Suprapubic skin (tissue), 4 donors: Measurements from ENCODE around the gene SIAH3. TPM values are rescaled to one million over a fixed set of nuclear protein-coding genes. Genes with fewer than 3 reads are reported as not detected.
A peak's percentile ranks its signal among the peaks of the same experiment; 100 is the strongest.

ENCODE experiments used
- DNase-seq, 2 donors: peaks; one replicate each; pipeline ENCODE4 v3.0.0-alpha.2; 2019; ENCODE audit warnings: low spot score in 2 of 2
- H3K27ac ChIP-seq: fragments of 200-600 bp; sonication (generic); one replicate; pipeline ENCODE4 v1.5.1; 2019
- H3K27me3 ChIP-seq: fragments of 200-600 bp; sonication (generic); one replicate; pipeline ENCODE4 v1.5.1; 2019
- H3K36me3 ChIP-seq: fragments of 200-600 bp; sonication (generic); one replicate; pipeline ENCODE4 v1.5.1; 2019
- H3K4me1 ChIP-seq: fragments of 200-600 bp; sonication (generic); one replicate; pipeline ENCODE4 v1.5.1; 2019
- H3K4me3 ChIP-seq: fragments of 200-600 bp; sonication (generic); one replicate; pipeline ENCODE4 v1.5.1; 2019; ENCODE audit warnings: mild to moderate bottlenecking
- H3K9me3 ChIP-seq: fragments of 200-600 bp; sonication (generic); one replicate; pipeline ENCODE4 v1.5.1; 2019
- EP300 ChIP-seq: sonication (generic); formaldehyde crosslinking; IDR thresholded peaks from one replicate; pipeline ENCODE4 v1.6.1; 2017; ENCODE audit warnings: antibody characterized with exemption
- POLR2A ChIP-seq, 2 donors: fragments of 450-650 bp; IDR thresholded peaks; one replicate each; pipeline ENCODE4 v1.6.1; 2017; ENCODE audit warnings: antibody characterized with exemption in 2 of 2, mild to moderate bottlenecking in 2 of 2, moderate library complexity in 2 of 2
- POLR2AphosphoS5 ChIP-seq, 3 donors: sonication (generic); formaldehyde crosslinking; IDR thresholded peaks; one replicate each; pipeline ENCODE4 v1.6.1; 2017; ENCODE audit warnings: antibody characterized with exemption in 3 of 3
- WGBS: methylation state at CpG from one replicate; pipeline ENCODE4 v1.1.5; 2018; 5-methylcytosine and 5-hydroxymethylcytosine counted together
- total RNA-seq, 4 donors: library from RNA; depleted of rRNA; stranded (reverse); fragments of >200 nt; gene quantifications; one replicate each; pipeline ENCODE4 v1.1.0, GENCODE V29; 2016
- TF ChIP-seq, protein P1 (sequence below), 2 donors: fragments of 200-600 bp in 1 of 2; fragments of 450-650 bp in 1 of 2; sonication (generic) in 1 of 2; IDR thresholded peaks; one replicate each; pipeline ENCODE4 v1.5.1; 2016 to 2019; ENCODE audit warnings: antibody characterized with exemption in 2 of 2, mild to moderate bottlenecking in 1 of 2, moderate library complexity in 1 of 2

SIAH3 gene
- total RNA-seq, 4 donors from 2014 or later = 0.10 to 0.38 TPM; not detected in 2

DNA sequence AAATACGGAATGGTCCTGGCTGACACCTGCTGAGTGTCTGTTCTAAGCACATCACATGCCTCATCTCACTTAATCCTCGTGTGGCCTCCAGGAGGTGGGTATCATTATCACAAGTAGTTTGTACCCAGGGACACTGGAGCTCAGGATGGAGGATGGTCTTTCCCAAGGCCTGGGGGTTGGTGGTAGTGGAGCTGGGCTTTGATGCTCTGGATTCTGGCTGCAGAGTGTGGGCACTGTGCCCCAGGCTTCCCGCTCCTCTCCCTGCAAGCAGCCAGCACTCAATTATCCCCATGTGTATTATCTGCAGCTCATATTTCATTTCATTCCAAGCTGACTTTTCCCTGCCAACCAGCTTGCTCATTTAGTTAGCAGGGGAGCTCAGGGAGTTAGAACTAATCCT is 52.1 kb downstream of the SIAH3 start:
- Histone ChIP-seq H3K36me3 (no peaks in the 10 kb centered on the region), H3K27me3 (no peaks in the 10 kb centered on the region), H3K4me1 (no peaks in the 10 kb centered on the region), H3K4me3 (no peak overlapping the region), H3K27ac (no peak overlapping the region), H3K9me3 (no peaks in the 10 kb centered on the region)
- 65% methylated on average over 3 of the region's 3 CpGs for WGBS
- no peak for DNase-seq
- TF ChIP-seq POLR2A (IDR thresholded peaks at IDR 0.05) (no peak), EP300 (no peak)
- TF ChIP-seq, protein P1, sequence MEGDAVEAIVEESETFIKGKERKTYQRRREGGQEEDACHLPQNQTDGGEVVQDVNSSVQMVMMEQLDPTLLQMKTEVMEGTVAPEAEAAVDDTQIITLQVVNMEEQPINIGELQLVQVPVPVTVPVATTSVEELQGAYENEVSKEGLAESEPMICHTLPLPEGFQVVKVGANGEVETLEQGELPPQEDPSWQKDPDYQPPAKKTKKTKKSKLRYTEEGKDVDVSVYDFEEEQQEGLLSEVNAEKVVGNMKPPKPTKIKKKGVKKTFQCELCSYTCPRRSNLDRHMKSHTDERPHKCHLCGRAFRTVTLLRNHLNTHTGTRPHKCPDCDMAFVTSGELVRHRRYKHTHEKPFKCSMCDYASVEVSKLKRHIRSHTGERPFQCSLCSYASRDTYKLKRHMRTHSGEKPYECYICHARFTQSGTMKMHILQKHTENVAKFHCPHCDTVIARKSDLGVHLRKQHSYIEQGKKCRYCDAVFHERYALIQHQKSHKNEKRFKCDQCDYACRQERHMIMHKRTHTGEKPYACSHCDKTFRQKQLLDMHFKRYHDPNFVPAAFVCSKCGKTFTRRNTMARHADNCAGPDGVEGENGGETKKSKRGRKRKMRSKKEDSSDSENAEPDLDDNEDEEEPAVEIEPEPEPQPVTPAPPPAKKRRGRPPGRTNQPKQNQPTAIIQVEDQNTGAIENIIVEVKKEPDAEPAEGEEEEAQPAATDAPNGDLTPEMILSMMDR (IDR thresholded peaks at IDR 0.05) = no peak

DNA sequence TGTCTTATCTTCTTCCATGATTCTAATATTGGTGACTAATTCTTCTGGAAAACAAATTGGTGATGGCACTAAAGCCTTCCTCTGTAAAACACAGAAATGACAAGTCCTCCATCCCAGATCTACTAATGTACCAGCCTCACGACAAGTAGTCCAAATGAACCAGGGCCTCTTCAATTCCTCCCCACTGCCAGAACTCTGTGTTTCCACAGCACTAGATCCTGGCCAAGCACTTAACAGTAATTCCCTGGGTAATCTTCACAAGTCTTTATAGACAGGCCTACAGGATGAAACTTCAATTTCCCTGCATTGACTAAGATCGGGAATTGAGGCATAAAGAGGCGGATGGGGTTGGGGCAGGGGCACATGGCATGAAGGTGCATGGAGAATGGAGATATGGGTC is 52.7 kb downstream of the SIAH3 start:
- TF ChIP-seq EP300 (no peak), POLR2A (IDR thresholded peaks at IDR 0.05) (no peak), POLR2AphosphoS5 (IDR thresholded peaks at IDR 0.05) (no peak)
- TF ChIP-seq, protein P1 (IDR thresholded peaks at IDR 0.05) = no peak
- H3K36me3 ChIP-seq = no peaks in the 10 kb centered on the region
- 82% methylated on average over 3 of the region's 3 CpGs for WGBS

DNA sequence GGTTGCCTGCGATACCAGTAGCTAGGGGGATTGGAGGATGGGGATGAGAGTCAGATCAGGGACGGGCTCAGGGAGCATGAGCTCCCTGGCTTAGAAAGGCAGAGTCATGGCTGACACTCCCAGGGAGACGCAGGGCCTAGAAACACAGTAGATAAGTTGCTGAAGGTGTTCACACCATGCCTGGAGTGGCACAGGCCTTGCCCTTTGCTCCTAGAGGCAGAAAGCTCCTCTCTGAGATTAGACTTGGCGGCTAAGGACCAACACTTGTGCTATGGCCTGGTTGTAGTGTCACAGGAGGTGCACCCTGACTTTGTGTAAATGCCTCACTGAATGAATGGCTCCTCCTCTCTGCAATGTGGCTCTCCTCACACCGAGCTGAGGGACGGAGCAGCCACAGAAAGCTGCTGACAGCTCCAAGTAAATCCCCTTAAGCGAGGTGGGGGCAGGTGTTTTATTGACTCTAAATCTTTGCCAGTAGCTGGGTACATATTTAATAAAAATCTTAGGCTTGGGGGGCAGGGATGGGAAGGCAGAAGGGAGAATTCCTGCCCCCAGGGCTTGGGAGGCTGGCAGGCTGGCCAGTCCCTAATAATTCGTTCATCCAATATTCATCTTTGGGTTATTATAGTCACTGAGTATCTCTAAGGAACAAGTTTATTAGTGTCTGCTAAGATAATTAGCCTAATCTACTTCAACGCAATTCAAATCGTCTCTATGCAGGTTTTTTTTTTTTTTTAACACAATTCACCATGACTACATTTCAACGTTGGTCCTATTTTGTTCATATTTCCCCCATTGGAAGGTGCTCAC is 54.9 kb downstream of the SIAH3 start:
- TF ChIP-seq, protein P1 (IDR thresholded peaks at IDR 0.05) = no peak
- TF ChIP-seq POLR2AphosphoS5 (IDR thresholded peaks at IDR 0.05) (no peak), POLR2A (IDR thresholded peaks at IDR 0.05) (no peak), EP300 (no peak)
- Histone ChIP-seq H3K36me3 (no peaks in the 10 kb centered on the region), H3K4me1 (no peaks in the 10 kb centered on the region), H3K9me3 (no peaks in the 10 kb centered on the region), H3K4me3 (no peak overlapping the region), H3K27ac (no peak overlapping the region), H3K27me3 (no peaks in the 10 kb centered on the region)
- 89% methylated on average over 11 of the region's 11 CpGs for WGBS
- DNase-seq = peak in 1 of 2 donors; percentile 20

More for the DNA sequence above, 52.7 kb downstream of the SIAH3 start:
- no peaks in the 10 kb centered on the region for H3K4me1 ChIP-seq
- no peaks in the 10 kb centered on the region for H3K27me3 ChIP-seq
- H3K4me3 ChIP-seq = no peak overlapping the region
- H3K9me3 ChIP-seq = no peaks in the 10 kb centered on the region
- no peak for DNase-seq
- no peak overlapping the region for H3K27ac ChIP-seq

DNA sequence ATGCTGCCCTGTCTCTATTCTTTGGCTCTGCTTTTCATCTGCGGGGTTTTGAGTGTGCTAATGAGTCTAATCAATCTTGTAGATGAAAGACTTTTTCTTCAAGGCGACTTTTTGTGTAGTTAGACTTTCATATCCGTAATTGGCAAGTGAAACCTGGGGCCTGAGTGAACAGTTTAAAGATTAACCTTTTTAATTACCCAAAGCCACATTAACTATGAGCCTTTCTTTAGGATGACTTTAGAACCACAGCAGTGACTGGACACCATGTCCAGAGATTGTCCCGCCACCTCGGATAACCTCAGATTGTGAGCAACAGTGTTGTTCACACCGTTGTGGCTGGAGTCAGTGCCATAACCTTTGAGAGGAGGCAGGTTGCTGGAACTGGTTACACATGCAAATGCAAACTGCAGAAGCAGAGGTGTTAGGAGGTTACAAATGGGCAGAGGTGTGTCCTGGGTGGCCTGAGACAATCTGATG is 58.7 kb downstream of the SIAH3 start:
- no peak overlapping the region for H3K4me3 ChIP-seq
- peaks cover 3% of the 10 kb centered on the region for H3K27me3 ChIP-seq
- TF ChIP-seq EP300 (no peak), POLR2AphosphoS5 (IDR thresholded peaks at IDR 0.05) (no peak), POLR2A (IDR thresholded peaks at IDR 0.05) (no peak)
- TF ChIP-seq, protein P1 (IDR thresholded peaks at IDR 0.05) = no peak
- no peaks in the 10 kb centered on the region for H3K36me3 ChIP-seq
- no peaks in the 10 kb centered on the region for H3K4me1 ChIP-seq
- no peaks in the 10 kb centered on the region for H3K9me3 ChIP-seq
- no peak overlapping the region for H3K27ac ChIP-seq
- whole genome bisulfite sequencing = 70% methylated on average over 6 of the region's 6 CpGs
- no peak for DNase-seq

DNA sequence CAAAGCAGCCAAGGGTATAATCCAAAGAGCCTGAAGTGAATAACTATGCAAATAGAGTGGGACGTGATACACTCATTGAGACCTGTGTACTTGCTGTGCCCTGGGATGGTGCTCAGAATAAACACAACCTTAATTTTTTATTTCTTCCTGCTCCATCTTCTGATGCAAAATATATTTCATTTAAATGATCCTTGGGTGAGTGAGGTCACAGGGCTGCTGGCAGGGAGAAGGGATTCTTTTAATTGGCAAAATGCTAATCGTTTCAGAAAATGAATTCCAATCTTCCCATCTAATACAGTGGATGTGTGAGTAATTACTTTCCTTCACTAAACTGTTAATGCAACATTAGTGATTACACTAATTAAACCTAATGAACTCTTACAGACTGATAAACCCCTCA is 63.5 kb downstream of the SIAH3 start:
- Histone ChIP-seq H3K4me1 (no peaks in the 10 kb centered on the region), H3K4me3 (no peak overlapping the region), H3K27me3 (peaks cover 3% of the 10 kb centered on the region), H3K36me3 (no peaks in the 10 kb centered on the region), H3K9me3 (no peaks in the 10 kb centered on the region), H3K27ac (no peak overlapping the region)
- no peak for DNase-seq
- WGBS = 46% methylated on average over 2 of the region's 2 CpGs
- no peak for TF ChIP-seq POLR2A (IDR thresholded peaks at IDR 0.05)
- TF ChIP-seq POLR2AphosphoS5 (IDR thresholded peaks at IDR 0.05) = no peak
- TF ChIP-seq EP300 = no peak
- TF ChIP-seq, protein P1 (IDR thresholded peaks at IDR 0.05) = no peak
